ENCODE data around the gene SORCS2.

The SORCS2 gene

GRCh38 chr4:7733201-7733600, 540.9 kb downstream of the SORCS2 start:
- DNase-seq, result no peak

- DNase-seq, result no peak
Observed at GRCh38 chr4:7733801-7734650, 541.7 kb downstream of the SORCS2 start.

- DNase-seq, result no peak
Observed at GRCh38 chr4:7734651-7735260, 542.4 kb downstream of the SORCS2 start.

GRCh38 chr4:7735395-7735794, 543.1 kb downstream of the SORCS2 start:
- DNase-seq, result no peak

DNA sequence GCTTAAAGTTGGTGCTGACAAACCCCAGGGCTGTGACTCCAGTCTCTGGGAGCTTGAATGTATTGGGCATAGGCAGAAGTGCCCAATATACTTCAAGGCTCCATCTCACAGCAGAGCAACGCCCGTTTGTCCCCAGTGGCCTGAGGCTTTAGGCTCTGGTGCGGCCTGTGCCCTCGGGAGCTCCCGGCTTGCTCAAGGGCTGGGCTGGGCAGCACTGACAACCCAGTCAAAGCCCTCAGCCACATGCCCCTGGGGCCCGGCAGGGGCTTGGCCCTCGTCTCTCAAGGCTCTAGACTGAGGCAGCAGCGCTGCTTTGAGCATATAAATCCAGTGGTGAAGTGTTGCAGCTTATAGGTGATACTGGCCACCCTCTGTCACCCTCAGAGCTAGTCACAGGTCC, 543.6 kb downstream of the SORCS2 start:
- no peak for DNase-seq

- no peak for DNase-seq
Observed at GRCh38 chr4:7736436-7737267, 544.3 kb downstream of the SORCS2 start.

- no peak for DNase-seq
Observed at GRCh38 chr4:7737268-7737645, 544.9 kb downstream of the SORCS2 start.

GRCh38 chr4:7737752-7738457, 545.6 kb downstream of the SORCS2 start:
- DNase-seq, result no peak

DNA sequence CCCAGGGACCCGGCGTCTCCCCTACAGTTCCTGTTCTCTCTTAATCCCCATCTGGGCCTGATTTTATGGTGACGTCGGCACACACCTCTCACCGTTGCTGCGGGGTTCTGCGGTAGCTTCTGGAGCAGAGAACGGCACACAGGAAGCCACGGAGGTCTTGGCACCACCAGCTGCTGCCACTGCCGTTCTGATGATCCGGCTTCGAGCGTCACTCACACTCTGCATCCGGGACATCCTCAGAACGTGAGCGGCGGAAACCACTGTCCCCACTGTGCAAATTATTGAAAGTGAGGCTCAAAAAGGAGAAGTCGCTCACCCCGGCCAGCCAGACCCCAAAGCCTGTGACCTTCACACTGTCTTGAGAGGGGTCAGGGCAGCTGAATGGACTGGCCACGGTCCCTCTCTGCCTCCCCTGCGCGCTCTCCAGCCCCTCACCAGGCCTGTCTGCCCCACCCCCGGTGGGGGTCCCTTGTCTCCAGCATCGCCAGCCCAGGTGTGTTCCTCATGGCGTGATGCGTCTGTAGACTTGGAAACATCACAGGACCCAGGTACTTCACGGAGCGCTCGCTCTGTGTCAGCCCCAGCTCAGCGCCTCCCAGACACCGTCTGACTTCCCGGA, 546.2 kb downstream of the SORCS2 start:
- no peak for DNase-seq

DNA sequence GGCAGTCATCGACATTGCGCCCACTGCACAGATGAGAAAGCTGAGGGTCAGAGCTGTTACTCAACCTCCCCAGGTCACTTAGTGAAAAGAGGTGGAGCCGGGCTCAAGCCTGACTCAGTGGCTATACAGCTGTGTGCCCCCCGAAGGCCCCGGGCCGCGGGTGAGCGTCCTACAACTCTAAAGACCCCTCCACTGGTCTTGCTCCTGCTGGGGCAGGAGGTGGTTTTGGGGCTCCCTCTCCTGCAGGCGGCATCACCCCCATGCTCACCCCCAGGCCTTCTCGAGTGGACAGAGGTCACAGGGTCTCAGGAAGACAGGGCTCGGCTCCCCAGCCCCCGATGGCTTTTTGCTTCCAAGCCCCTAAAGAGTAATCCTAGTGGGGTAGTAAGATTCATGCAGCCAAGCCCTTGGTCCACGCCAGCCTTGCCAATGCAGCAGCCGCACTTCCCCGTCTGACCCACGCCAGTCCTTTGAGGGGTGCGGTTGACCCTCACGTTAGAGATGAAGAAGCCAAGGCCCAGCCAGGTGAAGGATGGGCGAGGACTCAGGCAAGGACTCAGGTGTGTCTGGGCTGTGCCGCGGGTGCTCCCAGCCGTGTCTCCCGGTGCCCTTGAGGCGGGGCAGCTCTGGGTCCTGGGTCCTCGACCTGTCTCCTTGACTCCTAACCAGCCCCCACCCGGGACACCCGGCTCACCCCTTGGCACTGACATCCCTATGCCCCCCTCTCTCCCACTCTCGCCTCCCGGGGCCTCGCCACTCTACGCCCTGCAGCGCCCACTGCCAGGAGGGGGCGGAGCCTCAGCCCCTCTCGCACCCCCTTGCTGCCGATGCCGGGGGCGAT, 547.0 kb downstream of the SORCS2 start:
- DNase-seq, result no peak

DNA sequence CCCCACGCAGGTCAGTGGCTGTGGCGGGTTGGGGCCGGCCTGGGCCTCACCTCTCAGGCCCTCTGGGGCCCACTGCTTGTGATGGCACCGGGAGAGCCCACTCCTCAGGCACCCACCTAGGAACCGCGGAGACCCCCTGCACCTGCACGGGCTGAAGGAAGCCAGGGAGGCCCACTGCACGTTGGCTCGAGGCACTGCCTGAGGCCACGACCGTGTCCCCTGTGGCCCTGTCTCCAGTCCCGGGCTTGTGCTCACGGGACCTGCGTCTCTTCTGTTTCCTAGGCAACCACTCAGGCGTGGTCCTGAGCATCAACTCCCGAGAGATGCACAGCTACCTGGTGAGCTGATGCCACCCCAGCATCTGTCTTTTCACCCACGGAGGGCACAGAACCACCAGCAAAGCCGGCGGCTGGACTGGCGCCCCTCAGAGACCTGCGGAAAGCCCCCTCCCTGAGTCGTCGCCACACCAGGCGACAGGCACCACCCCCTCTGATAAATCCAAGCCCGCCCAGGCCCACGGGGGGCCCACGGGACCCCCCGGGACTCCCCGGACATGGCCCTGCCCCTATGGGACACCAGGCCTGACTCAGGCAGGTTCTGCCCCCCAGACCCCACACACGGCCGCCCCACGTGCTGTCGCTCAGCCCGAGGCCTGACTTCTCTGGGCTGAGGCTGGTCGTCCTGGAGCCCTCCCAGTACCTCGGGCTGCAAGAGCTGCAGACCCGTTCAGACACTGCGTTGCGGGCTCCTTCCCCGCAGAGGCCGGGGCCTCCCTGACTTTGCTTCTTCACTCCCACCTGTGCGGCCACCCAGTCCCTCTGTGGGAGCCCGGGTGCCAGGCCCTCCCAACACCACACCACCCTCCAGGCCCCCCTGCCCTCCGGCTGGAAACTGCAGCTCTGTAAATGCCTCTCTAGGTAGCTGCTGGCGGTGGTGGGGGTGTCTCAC, 547.9 kb downstream of the SORCS2 start:
- no peak for DNase-seq

DNA sequence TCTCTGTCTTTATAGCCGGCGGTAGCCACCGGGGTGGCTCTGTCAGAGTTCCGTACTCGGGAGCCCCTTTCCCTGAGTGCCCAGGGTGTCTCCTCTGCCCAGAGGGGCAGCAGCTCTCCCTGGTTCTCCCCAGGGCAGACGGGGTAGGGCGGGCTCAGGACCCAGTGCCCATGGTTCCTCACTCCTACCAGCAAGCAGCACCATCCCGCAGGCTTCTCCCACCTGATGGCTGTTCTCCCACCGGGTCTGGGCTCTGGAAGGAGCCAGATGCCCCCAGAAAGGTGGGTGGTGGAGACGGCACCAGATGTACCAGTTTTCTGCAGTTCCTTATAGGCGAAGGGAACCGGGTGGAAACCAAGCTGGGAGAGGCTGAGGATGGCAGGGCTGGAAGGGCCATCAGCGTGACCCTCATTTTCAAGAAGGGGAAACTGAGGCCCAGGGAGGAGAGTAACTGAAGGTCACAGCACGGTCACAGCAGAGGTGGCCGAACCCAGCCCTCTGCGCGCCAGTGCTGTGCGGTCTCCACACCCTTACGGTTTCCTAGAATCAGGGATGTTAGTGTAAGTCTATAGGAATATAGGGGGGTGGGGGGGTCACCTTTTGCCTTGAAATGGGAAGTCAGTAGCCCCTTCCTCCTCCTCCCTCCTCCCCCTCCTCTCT, 548.7 kb downstream of the SORCS2 start:
- DNase-seq, result no peak

GRCh38 chr4:7741946-7742806, 549.8 kb downstream of the SORCS2 start:
- DNase-seq, result no peak

DNA sequence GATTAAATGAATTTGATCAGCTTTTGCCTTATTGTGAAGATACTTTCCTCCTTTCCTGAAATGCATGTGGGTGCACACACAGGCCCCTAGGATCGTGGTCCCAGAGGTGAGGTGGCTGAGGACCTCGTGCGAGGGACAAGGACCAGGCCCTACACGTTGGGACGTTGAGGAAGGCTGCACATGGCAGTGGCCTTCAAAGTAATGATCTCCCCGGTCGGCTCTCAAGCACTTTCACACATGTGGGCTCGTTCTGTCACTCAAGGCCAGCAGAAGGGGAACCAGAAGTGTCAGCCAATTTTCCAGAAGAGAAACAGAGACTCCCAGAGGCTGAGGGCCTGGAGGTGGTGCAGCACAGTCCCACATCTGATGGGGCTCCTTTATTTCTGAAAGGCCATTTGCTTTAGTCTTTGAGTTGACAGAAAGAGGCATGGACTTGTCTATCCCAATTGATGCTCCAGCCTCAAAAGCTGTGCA, 550.5 kb downstream of the SORCS2 start:
- DNase-seq, result no peak

DNA sequence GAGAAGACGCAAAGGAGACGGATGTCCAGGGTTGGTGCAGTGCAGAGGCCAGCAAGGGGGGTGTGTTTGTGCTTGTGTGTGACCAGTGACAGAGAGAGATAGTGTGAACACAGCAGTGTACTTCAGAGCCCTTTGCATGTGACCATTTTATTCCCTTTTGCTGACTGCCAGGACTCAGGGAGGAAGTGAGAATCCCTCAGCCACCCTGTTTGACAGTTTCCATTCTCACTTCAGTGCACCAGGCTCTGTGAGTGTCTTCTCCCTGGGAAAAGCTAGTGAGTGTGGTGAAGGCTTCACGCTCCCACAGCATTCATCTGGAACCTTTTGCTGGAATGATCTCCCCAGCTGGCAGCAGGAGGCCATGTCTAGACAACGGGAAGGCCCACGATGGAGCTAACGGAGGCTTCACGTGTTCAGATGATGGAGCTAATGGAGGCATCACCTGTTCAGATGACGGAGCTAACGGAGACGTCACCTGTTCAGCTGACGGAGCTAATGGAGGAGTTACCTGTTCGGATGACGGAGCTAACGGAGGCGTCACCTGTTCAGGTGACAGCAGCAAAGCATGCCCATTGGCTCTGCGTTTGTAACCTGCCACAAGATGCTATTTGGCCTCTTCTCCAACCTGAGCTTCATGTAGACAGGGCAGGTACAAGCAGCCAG, 551.9 kb downstream of the SORCS2 start:
- DNase-seq, result no peak

DNA sequence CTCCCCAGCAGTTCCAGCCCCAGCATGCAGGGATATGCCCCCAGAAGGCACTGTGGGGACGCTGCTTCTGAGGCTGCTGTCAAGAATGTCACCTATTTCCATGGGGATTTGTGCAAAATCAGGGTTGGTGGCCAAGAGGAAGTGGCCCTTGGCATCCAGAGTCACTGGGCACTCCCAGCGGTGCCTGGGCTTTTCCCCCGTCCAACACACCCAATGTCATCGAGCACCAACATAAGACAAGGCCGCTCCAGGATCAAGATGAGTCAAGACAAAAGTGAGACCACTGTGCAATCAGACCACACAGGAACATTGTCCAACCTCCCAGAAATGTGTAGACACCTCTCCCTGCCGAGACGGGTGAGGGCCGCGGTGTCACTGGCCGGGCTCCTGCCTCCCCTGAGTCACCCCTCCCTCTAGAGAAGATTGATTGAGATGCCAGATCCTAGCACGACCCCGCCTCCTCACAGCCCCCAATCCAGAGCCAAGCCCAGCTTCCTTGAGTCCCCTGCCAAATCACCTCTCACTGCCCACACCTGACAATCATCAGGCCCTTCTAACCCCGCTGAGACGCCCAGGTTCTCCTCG, 553.1 kb downstream of the SORCS2 start:
- DNase-seq, result no peak

- no peak for DNase-seq
Observed at GRCh38 chr4:7746351-7747061, 554.2 kb downstream of the SORCS2 start.

Measured in DMS79 (cell line).